GM23248 (cell line): Measurements from ENCODE around the gene SUGT1. TPM values are rescaled to one million over a fixed set of nuclear protein-coding genes. Genes with fewer than 3 reads are reported as not detected.
A peak's percentile ranks its signal among the peaks of the same experiment; 100 is the strongest.
"Not testable (repeated sequence)": the region's sequence is repeated elsewhere in the genome, so short reads cannot be mapped to it uniquely, and the experiment has no call there.

ENCODE experiments used
- DNase-seq: peaks from one replicate; pipeline ENCODE4 v3.0.0-alpha.2; 2015
- H2AFZ ChIP-seq: fragments of 200-600 bp; sonication (generic); 2 replicates; pipeline ENCODE4 v1.6.1; 2016; ENCODE audit warnings: antibody characterized with exemption
- H3F3A ChIP-seq: fragments of 200-600 bp; sonication (generic); 2 replicates; pipeline ENCODE4 v1.6.1; 2016; ENCODE audit warnings: mild to moderate bottlenecking, antibody characterized with exemption, mixed run types; ENCODE audit not compliant: insufficient read depth
- H3K27ac ChIP-seq: fragments of 200-600 bp; sonication (generic); 2 replicates; pipeline ENCODE4 v1.5.1; 2016; ENCODE audit warnings: mild to moderate bottlenecking
- H3K27me3 ChIP-seq: fragments of 200-600 bp; sonication (generic); replicated peaks from 2 replicates; pipeline ENCODE4 v1.6.1; 2016; ENCODE audit warnings: mild to moderate bottlenecking; ENCODE audit not compliant: insufficient read depth
- H3K36me3 ChIP-seq: fragments of 200-600 bp; sonication (generic); 2 replicates; pipeline ENCODE4 v1.6.1; 2016; ENCODE audit warnings: low read depth, mild to moderate bottlenecking
- H3K4me1 ChIP-seq: fragments of 200-600 bp; sonication (generic); 2 replicates; pipeline ENCODE4 v1.6.1; 2016; ENCODE audit warnings: mild to moderate bottlenecking; ENCODE audit not compliant: insufficient read depth
- H3K4me2 ChIP-seq: fragments of 200-600 bp; sonication (generic); one replicate; pipeline ENCODE4 v1.6.1; 2016; ENCODE audit warnings: mild to moderate bottlenecking; ENCODE audit not compliant: unreplicated experiment
- H3K4me3 ChIP-seq: fragments of 200-600 bp; sonication (generic); 2 replicates; pipeline ENCODE4 v1.5.1; 2016; ENCODE audit warnings: mild to moderate bottlenecking
- H3K79me2 ChIP-seq: fragments of 200-600 bp; sonication (generic); 2 replicates; pipeline ENCODE4 v1.6.1; 2016; ENCODE audit warnings: mild to moderate bottlenecking; ENCODE audit not compliant: insufficient read depth
- H3K9ac ChIP-seq: fragments of 200-600 bp; sonication (generic); 2 replicates; pipeline ENCODE4 v1.6.1; 2016; ENCODE audit warnings: mild to moderate bottlenecking
- H3K9me2 ChIP-seq: fragments of 200-600 bp; sonication (generic); 2 replicates; pipeline ENCODE4 v1.6.1; 2016; ENCODE audit warnings: mixed run types, mild to moderate bottlenecking, moderate library complexity; ENCODE audit not compliant: insufficient read depth
- H3K9me3 ChIP-seq: fragments of 200-600 bp; sonication (generic); one replicate; pipeline ENCODE4 v1.6.1; 2017; ENCODE audit warnings: low read depth
- H4K20me1 ChIP-seq: fragments of 200-600 bp; sonication (generic); 2 replicates; pipeline ENCODE4 v1.6.0; 2016; ENCODE audit not compliant: insufficient read depth
- EZH2 ChIP-seq: fragments of 200-600 bp; sonication (generic); IDR thresholded peaks from 2 replicates; pipeline ENCODE4 v1.6.1; 2018; ENCODE audit warnings: antibody characterized with exemption, mild to moderate bottlenecking; ENCODE audit not compliant: insufficient read depth, poor library complexity, severe bottlenecking
- EZH2phosphoT487 ChIP-seq: fragments of 200-600 bp; sonication (generic); IDR thresholded peaks from 2 replicates; pipeline ENCODE4 v1.6.1; 2018; ENCODE audit warnings: antibody characterized with exemption, moderate library complexity, mild to moderate bottlenecking, low read depth; ENCODE audit not compliant: insufficient read depth
- WGBS, 2 experiments: methylation state at CpG; one replicate each; pipeline ENCODE4 v1.1.6; 2015 to 2017; ENCODE audit warnings: low lambda C conversion rate in 2 of 2, low coverage in 1 of 2; ENCODE audit errors: missing lambda C conversion rate in 2 of 2; 5-methylcytosine and 5-hydroxymethylcytosine counted together
- in situ Hi-C: fragments of 300-500 bp; cut with MboI; formaldehyde crosslinking; loops from 2 replicates; pipeline ENCODE4 v1.15.0; 2020
- polyA plus RNA-seq: library from polyadenylated mRNA; unstranded; fragments of >200 nt; fragmentation: Nextera tagmentation; extraction: Ambion mirVana; gene quantifications from 2 replicates; pipeline ENCODE4 v1.2.1, GENCODE V29; 2016
- total RNA-seq: library from RNA; depleted of rRNA; stranded (reverse); fragments of >200 nt; shearing (Covaris generic); gene quantifications from 2 replicates; pipeline ENCODE4 v1.2.3, GENCODE V29; 2014; rRNA removed

The SUGT1 gene
- 29.4 and 49.2 TPM in 2 replicates for total RNA-seq
- polyA plus RNA-seq: 77.2 and 78.8 TPM in 2 replicates

DNA sequence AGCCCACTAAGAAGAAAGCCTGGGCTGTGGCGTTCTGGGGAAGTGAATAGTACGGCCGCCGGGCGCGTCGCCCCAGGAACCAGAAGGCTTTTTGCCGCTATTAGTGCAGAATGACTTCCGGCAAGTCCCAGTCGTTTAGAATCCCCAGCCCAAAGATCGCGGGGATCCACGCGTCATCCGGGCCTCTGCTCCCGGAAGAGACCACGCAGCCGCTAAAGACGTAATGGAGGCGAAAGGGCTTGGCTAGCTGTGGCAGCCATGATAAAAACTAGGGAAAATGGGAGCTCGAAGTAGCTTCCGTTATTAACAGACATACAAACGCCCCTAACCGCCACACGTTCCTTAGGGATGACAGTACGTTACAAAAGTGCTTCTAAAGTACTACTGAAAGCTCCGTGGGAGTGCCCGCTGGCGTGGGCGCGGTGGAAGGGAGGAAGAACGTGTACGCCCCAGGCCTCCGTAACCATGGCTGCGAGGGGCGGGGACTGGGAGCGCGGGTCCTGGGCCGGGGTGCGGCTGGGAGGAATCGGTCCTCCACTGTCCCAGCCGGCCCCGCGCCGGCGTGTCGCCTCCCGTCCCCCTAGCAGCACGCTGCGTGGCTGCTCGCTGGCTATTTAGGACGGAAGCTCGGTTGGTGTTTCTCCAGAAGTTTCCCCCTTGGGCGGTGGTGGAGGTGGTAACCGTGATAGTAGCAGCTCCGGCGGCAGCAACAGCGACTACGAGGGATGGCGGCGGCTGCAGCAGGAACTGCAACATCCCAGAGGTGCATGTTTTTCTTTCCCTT, at the start of gene SUGT1:
Gene SUGT1 (plus strand): TSS at position 641 of the 784 bp plus-strand sequence. CDS start 85 bp downstream, at position 726.
- WGBS, 2 experiments: 1 to 2% methylated on average over 52 to 61 of the region's 61 CpGs
- H3K9me3 ChIP-seq: no peaks in the 10 kb centered on the region
- peaks cover 3% of the 10 kb centered on the region; the same call in 1 of the 2 replicates for H3K36me3 ChIP-seq
- peaks cover 77% of the 10 kb centered on the region for H3K79me2 ChIP-seq
- H3K9me2 ChIP-seq: no peaks in the 10 kb centered on the region
- peaks cover 26% of the 10 kb centered on the region for H3F3A ChIP-seq
- H2AFZ ChIP-seq: peak within 1 kb of the TSS; percentile 90
- H3K4me2 ChIP-seq: peak within 1 kb of the TSS; percentile 100
- H3K27ac ChIP-seq: peak within 1 kb of the TSS; percentile 96
- H3K4me1 ChIP-seq: peaks cover 36% of the 10 kb centered on the region
- no peaks in the 10 kb centered on the region for H4K20me1 ChIP-seq
- H3K9ac ChIP-seq: peak within 1 kb of the TSS; percentile 98
- H3K27me3 ChIP-seq: no peaks in the 10 kb centered on the region
- peak within 1 kb of the TSS; percentile 97 for H3K4me3 ChIP-seq
- peak; percentile 99 for DNase-seq
- in situ Hi-C loops: no loop called here
- TF ChIP-seq EZH2phosphoT487 (no peak), EZH2 (no peak)

- H3K9me2 ChIP-seq, H3K79me2 ChIP-seq, H3K9me3 ChIP-seq, H3K27me3 ChIP-seq, H3K9ac ChIP-seq, in situ Hi-C loops, DNase-seq, H3K4me2 ChIP-seq, H3K4me3 ChIP-seq, H3K36me3 ChIP-seq, H4K20me1 ChIP-seq, H3K27ac ChIP-seq, H2AFZ ChIP-seq: not testable (repeated sequence)
- Histone ChIP-seq H3K4me1 (peaks cover 17% of the 10 kb centered on the region), H3F3A (peaks cover 17% of the 10 kb centered on the region)
- WGBS, 2 experiments: 96 to 100% methylated on average over 2 to 4 of the region's 4 CpGs
Observed at GRCh38 chr13:52603316-52603715, 49.3 kb upstream of the SUGT1 start.

- H2AFZ ChIP-seq, H3K4me1 ChIP-seq, H4K20me1 ChIP-seq, H3K27me3 ChIP-seq, H3K4me2 ChIP-seq, H3K27ac ChIP-seq, H3K79me2 ChIP-seq, H3K9ac ChIP-seq, H3F3A ChIP-seq, H3K4me3 ChIP-seq, H3K36me3 ChIP-seq, H3K9me2 ChIP-seq, in situ Hi-C loops, H3K9me3 ChIP-seq: not testable (repeated sequence)
- WGBS, 2 experiments: 61 to 69% methylated on average over 6 of the region's 6 CpGs
- peak; percentile 36 for DNase-seq
Observed at GRCh38 chr13:52606126-52606525, 46.5 kb upstream of the SUGT1 start.

DNA sequence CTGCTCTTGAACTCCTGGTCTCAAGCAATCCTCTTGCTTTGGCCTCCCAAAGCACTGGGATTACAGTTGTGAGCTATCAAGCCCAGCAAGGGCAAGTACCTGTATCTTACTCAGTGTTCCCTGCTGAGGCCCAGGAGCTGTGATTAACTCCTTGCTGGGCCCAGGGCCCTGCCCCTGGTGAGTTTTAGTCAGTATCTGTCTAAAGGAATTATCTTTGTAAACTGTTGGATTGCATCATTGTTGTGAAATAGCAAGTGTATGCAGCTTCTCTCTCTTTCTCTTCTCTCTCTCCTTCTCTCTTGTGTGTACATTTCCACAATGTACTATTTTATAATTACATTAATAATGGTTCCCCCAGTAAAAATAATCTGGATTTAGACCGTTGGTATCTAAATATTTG, 45.8 kb upstream of the SUGT1 start:
- H3K9ac ChIP-seq, H3F3A ChIP-seq, H3K36me3 ChIP-seq, H3K9me3 ChIP-seq, H3K79me2 ChIP-seq, H3K9me2 ChIP-seq, H3K27me3 ChIP-seq, H3K4me3 ChIP-seq, H3K4me2 ChIP-seq, H3K4me1 ChIP-seq, H4K20me1 ChIP-seq, H3K27ac ChIP-seq, H2AFZ ChIP-seq, in situ Hi-C loops: not testable (repeated sequence)
- DNase-seq: peak; percentile 46
- 77 to 90% methylated on average over 1 of the region's 1 CpG for WGBS, 2 experiments

DNA sequence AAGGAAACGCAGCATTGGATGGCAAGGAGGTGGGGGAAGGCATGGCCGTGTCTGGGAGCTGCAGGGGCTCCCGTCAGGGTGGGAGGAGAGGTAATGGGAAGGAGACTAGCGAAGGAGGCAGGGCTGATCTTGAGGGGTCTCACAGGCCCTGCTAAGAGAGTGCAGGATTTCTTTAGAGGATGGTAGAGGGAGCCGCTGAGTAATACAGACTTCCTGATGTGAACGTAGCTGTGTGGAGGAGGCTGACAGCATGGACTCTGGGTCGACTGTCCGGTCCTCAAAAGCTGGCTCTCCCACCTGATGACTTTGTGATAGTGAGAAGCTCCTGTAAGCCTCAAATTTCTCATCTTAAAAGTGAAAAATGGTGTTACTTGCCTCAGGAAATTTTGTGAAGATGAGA, 44.5 kb upstream of the SUGT1 start:
- H3K27ac ChIP-seq, H4K20me1 ChIP-seq, H3K4me2 ChIP-seq, H3K36me3 ChIP-seq, H3K4me3 ChIP-seq, H3K9me2 ChIP-seq, H3K9me3 ChIP-seq, in situ Hi-C loops, H3K4me1 ChIP-seq, H3K27me3 ChIP-seq, H3K79me2 ChIP-seq, DNase-seq, H2AFZ ChIP-seq, H3K9ac ChIP-seq, H3F3A ChIP-seq: not testable (repeated sequence)
- WGBS, 2 experiments: 73 to 78% methylated on average over 8 of the region's 8 CpGs

DNA sequence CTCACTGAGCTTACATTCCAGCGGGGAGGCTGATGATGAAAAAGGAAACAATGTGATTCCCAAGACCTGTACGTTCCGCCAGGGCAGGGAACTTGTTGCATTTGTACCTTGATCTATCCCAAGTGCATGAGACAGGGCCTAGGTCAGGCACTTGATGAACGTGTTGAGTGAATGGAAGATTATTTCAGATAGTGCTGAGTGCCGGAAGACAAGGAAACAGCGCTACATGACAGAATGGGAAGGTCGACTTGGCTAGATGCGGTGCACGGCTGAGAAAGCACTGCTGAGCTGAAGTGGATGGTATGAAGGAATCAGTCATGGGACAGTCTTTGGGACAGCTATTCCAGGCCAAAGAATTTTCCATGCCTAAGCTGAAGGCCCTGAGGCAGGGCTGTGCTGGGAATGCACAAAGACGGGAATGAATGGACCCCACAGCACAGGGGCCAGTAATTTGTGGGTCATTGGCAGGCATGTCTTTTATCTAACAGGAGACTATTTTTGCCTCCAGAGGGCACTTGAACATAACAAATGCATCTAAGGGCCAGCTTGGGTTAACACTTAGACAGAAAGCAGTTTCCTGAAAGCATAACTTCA, 43.5 kb upstream of the SUGT1 start:
- in situ Hi-C loops, H3K9me3 ChIP-seq, H2AFZ ChIP-seq, H3K27me3 ChIP-seq, H3K4me2 ChIP-seq, H4K20me1 ChIP-seq, H3K9ac ChIP-seq, H3F3A ChIP-seq, H3K27ac ChIP-seq, H3K4me3 ChIP-seq, H3K9me2 ChIP-seq, H3K36me3 ChIP-seq, H3K79me2 ChIP-seq, H3K4me1 ChIP-seq: not testable (repeated sequence)
- 74 to 76% methylated on average over 10 of the region's 10 CpGs for WGBS, 2 experiments
- peak; percentile 50 for DNase-seq

GRCh38 chr13:52610158-52610557, 42.5 kb upstream of the SUGT1 start:
- in situ Hi-C loops, H3K4me1 ChIP-seq: not testable (repeated sequence)

More at GRCh38 chr13:52610158-52610557, 42.5 kb upstream of the SUGT1 start:
- H2AFZ ChIP-seq, DNase-seq, H3K9ac ChIP-seq, H3K9me2 ChIP-seq, H3K79me2 ChIP-seq, H3K4me3 ChIP-seq, H3K4me2 ChIP-seq, H3K27me3 ChIP-seq, H3K27ac ChIP-seq, H4K20me1 ChIP-seq, H3F3A ChIP-seq, H3K9me3 ChIP-seq, H3K36me3 ChIP-seq: not testable (repeated sequence)
- 89 to 91% methylated on average over 5 of the region's 5 CpGs for WGBS, 2 experiments
